H9 (cell line): ENCODE data around the gene MICAL2. TPM values are rescaled to one million over a fixed set of nuclear protein-coding genes. Genes with fewer than 3 reads are reported as not detected.

ENCODE experiments used
- DNase-seq: peaks from one replicate; pipeline ENCODE4 v3.0.0-alpha.2; 2017
- H2AFZ ChIP-seq: one replicate; pipeline ENCODE4 v1.6.1; 2013; ENCODE audit warnings: mild to moderate bottlenecking, low read length, control low read depth, moderate library complexity
- H2AK5ac ChIP-seq: 2 replicates; pipeline ENCODE4 v1.6.1; 2013; ENCODE audit warnings: low read length, control low read depth, mixed read lengths; ENCODE audit not compliant: insufficient read length
- H2BK120ac ChIP-seq: one replicate; pipeline ENCODE4 v1.6.1; 2013; ENCODE audit warnings: low read depth, mild to moderate bottlenecking, low read length, control low read depth, inconsistent platforms; ENCODE audit not compliant: poor library complexity, severe bottlenecking
- H2BK12ac ChIP-seq: 2 replicates; pipeline ENCODE4 v1.6.1; 2013; ENCODE audit warnings: low read length, control low read depth, mixed read lengths, low read depth; ENCODE audit not compliant: insufficient read length
- H2BK15ac ChIP-seq: 2 replicates; pipeline ENCODE4 v1.6.1; 2013; ENCODE audit warnings: low read depth, low read length, control low read depth
- H2BK20ac ChIP-seq: one replicate; pipeline ENCODE4 v1.6.1; 2013; ENCODE audit warnings: low read depth, mild to moderate bottlenecking, low read length, control low read depth, inconsistent platforms; ENCODE audit not compliant: poor library complexity, severe bottlenecking
- H2BK5ac ChIP-seq: 2 replicates; pipeline ENCODE4 v1.6.1; 2013; ENCODE audit warnings: low read length, control low read depth, mixed read lengths; ENCODE audit not compliant: insufficient read length
- H3K14ac ChIP-seq: 2 replicates; pipeline ENCODE4 v1.6.1; 2013; ENCODE audit warnings: low read length, control low read depth; ENCODE audit not compliant: insufficient read depth
- H3K18ac ChIP-seq: 2 replicates; pipeline ENCODE4 v1.6.1; 2013; ENCODE audit warnings: low read depth, mild to moderate bottlenecking, mixed read lengths, low read length, control low read depth; ENCODE audit not compliant: insufficient read length
- H3K23ac ChIP-seq: 2 replicates; pipeline ENCODE4 v1.6.1; 2013; ENCODE audit warnings: low read length, control low read depth, mixed read lengths, low read depth; ENCODE audit not compliant: insufficient read length
- H3K23me2 ChIP-seq: 2 replicates; pipeline ENCODE4 v1.6.1; 2013; ENCODE audit warnings: low read depth, mild to moderate bottlenecking, mixed read lengths, low read length, control low read depth; ENCODE audit not compliant: insufficient read length, poor library complexity, severe bottlenecking
- H3K27ac ChIP-seq: 2 replicates; pipeline ENCODE4 v1.5.1; 2013; ENCODE audit warnings: low read length, control low read depth, mixed read lengths, low read depth; ENCODE audit not compliant: insufficient read length
- H3K27me3 ChIP-seq: 2 replicates; pipeline ENCODE4 v1.6.1; 2013; ENCODE audit warnings: low read length, control low read depth, inconsistent platforms; ENCODE audit not compliant: insufficient read depth
- H3K4ac ChIP-seq: 2 replicates; pipeline ENCODE4 v1.6.1; 2013; ENCODE audit warnings: low read depth, mild to moderate bottlenecking, control low read depth, inconsistent platforms, low read length, moderate library complexity
- H3K4me1 ChIP-seq: 2 replicates; pipeline ENCODE4 v1.6.1; 2013; ENCODE audit warnings: low read length, control low read depth, inconsistent platforms; ENCODE audit not compliant: insufficient read depth
- H3K4me2 ChIP-seq: 2 replicates; pipeline ENCODE4 v1.6.1; 2013; ENCODE audit warnings: low read length, control low read depth, mixed read lengths; ENCODE audit not compliant: insufficient read length, insufficient read depth
- H3K56ac ChIP-seq: 2 replicates; pipeline ENCODE4 v1.6.1; 2013; ENCODE audit warnings: low read depth, mild to moderate bottlenecking, mixed read lengths, low read length, control low read depth; ENCODE audit not compliant: insufficient read length
- H3K79me1 ChIP-seq: 2 replicates; pipeline ENCODE4 v1.6.1; 2013; ENCODE audit warnings: low read depth, mild to moderate bottlenecking, moderate library complexity, low read length, control low read depth, inconsistent platforms; ENCODE audit not compliant: insufficient read depth, poor library complexity, severe bottlenecking
- H3K79me2 ChIP-seq: 2 replicates; pipeline ENCODE4 v1.6.1; 2013; ENCODE audit warnings: low read length, control low read depth, inconsistent platforms; ENCODE audit not compliant: insufficient read depth
- H3K9ac ChIP-seq: 2 replicates; pipeline ENCODE4 v1.6.1; 2013; ENCODE audit warnings: low read length, control low read depth, mixed read lengths; ENCODE audit not compliant: insufficient read length; ENCODE audit errors: extremely low read depth
- H3K9me3 ChIP-seq: one replicate; pipeline ENCODE4 v1.6.1; 2013; ENCODE audit warnings: low read depth, low read length, inconsistent platforms; ENCODE audit not compliant: control insufficient read depth
- H3T11ph ChIP-seq: one replicate; pipeline ENCODE4 v1.6.1; 2013; ENCODE audit warnings: mild to moderate bottlenecking, low read length, control low read depth, inconsistent platforms
- H4K20me1 ChIP-seq: one replicate; pipeline ENCODE4 v1.6.1; 2013; ENCODE audit not compliant: control insufficient read depth, insufficient read length, insufficient read depth
- H4K5ac ChIP-seq: 2 replicates; pipeline ENCODE4 v1.6.1; 2013; ENCODE audit warnings: low read depth, mild to moderate bottlenecking, mixed read lengths, low read length, control low read depth; ENCODE audit not compliant: insufficient read length
- H4K8ac ChIP-seq: replicated peaks from 2 replicates; pipeline ENCODE4 v1.6.1; 2013; ENCODE audit warnings: low read length, control low read depth, mixed read lengths, low read depth; ENCODE audit not compliant: insufficient read length
- H4K91ac ChIP-seq: 2 replicates; pipeline ENCODE4 v1.6.1; 2013; ENCODE audit warnings: low read depth, mild to moderate bottlenecking, moderate library complexity, mixed read lengths, low read length, control low read depth; ENCODE audit not compliant: insufficient read length
- H3K27ac Mint-ChIP-seq, 3 experiments: 2 replicates in 2 of 3; 3 replicates in 1 of 3; pipeline ENCODE4 v1.8.0; 2020 to 2021; ENCODE audit warnings: mixed read lengths in 3 of 3, mild to moderate bottlenecking in 1 of 3, moderate library complexity in 1 of 3
- H3K27me3 Mint-ChIP-seq: 2 replicates; pipeline ENCODE4 v1.8.0; 2021; ENCODE audit warnings: low read depth, mild to moderate bottlenecking, moderate library complexity, mixed read lengths
- H3K36me3 Mint-ChIP-seq, 3 experiments: 2 replicates in 2 of 3; 3 replicates in 1 of 3; pipeline ENCODE4 v1.8.0; 2020 to 2021; ENCODE audit warnings: low read depth in 3 of 3, mixed read lengths in 3 of 3; ENCODE audit not compliant: insufficient read depth in 1 of 3
- H3K4me1 Mint-ChIP-seq, 2 experiments: 2 replicates each; pipeline ENCODE4 v1.8.0; 2020; ENCODE audit warnings: mixed read lengths in 2 of 2
- H3K4me3 Mint-ChIP-seq, 2 experiments: 2 replicates in 1 of 2; 3 replicates in 1 of 2; pipeline ENCODE4 v1.8.0; 2020 to 2021; ENCODE audit warnings: mild to moderate bottlenecking in 2 of 2, mixed read lengths in 2 of 2, moderate library complexity in 1 of 2
- H3K9me3 Mint-ChIP-seq, 2 experiments: 2 replicates in 1 of 2; 3 replicates in 1 of 2; pipeline ENCODE4 v1.8.0; 2020; ENCODE audit warnings: mild to moderate bottlenecking in 2 of 2, mixed read lengths in 2 of 2, moderate library complexity in 1 of 2
- CTCF ChIP-seq: fragments of 200-600 bp; sonication (generic); conservative IDR thresholded peaks from 3 replicates; pipeline ENCODE4 v1.8.0; 2021; ENCODE audit warnings: antibody characterized with exemption, mild to moderate bottlenecking
- WGBS: extraction: QIAGEN DNeasy Blood & Tissue Kit; methylation state at CpG from one replicate; pipeline ENCODE4 v1.1.7; 2013; ENCODE audit warnings: missing lambda C conversion rate, low lambda C conversion rate, mixed read lengths; ENCODE audit not compliant: insufficient read length; ENCODE audit errors: extremely low coverage; 5-methylcytosine and 5-hydroxymethylcytosine counted together
- total RNA-seq: library from RNA; stranded (reverse); gene quantifications from 2 replicates; pipeline ENCODE4 v1.2.1, GENCODE V29; 2021

The MICAL2 gene
- total RNA-seq, 1 experiment from 2014 or later, result 4.7 TPM

DNA sequence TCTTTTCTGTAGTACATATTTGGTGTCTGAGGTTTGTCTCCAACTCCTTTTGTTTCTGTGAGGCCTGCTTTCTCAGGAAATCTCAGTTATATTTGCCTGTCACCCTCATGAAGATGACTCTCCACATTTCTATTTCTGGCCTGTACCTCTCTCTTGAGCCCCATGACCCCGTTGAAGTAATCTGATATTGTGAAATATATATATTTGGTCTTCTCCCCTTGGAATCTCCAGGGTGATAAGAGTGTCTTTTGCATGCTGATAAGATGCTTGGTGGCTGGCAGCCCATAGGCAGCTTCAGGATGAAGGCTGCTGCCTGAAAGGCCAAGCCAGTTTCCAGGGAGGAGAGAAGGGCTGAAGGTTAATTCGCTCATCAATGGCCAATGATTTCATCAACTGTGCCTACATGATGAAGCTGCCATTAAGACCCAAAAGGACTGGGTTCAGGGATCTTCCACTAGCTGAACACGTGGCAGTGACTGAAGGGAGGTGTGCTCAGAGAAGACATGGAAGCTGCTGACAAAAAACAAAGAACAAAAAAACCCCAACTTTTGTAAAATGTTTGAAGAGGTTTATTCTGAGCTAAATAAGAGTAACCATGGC, 67.4 kb downstream of the MICAL2 start:
- no peaks in the 10 kb centered on the region for H3K27me3 ChIP-seq
- no peak overlapping the region for H2BK120ac ChIP-seq
- no peak overlapping the region for H3K4me2 ChIP-seq
- no peak overlapping the region for H3T11ph ChIP-seq
- H3K4me1 Mint-ChIP-seq, result peaks cover 12 to 20% of the 10 kb centered on the region in 2 experiments
- no peak overlapping the region for H3K27ac ChIP-seq
- no CpG with 5 or more reads among the region's 3 CpGs for WGBS
- H3K14ac ChIP-seq, result no peak overlapping the region
- H4K91ac ChIP-seq, result no peak overlapping the region
- no peak for TF ChIP-seq CTCF
- H3K27me3 Mint-ChIP-seq, result peaks cover 2% of the 10 kb centered on the region
- no peak overlapping the region for H3K27ac Mint-ChIP-seq
- no peak overlapping the region for H2BK5ac ChIP-seq
- no peak overlapping the region for H3K18ac ChIP-seq
- H3K36me3 Mint-ChIP-seq, result no peaks in the 10 kb centered on the region
- no peak overlapping the region for H3K56ac ChIP-seq
- H2BK15ac ChIP-seq, result no peak overlapping the region
- H4K8ac ChIP-seq, result no peak overlapping the region
- H2BK12ac ChIP-seq, result no peak overlapping the region
- DNase-seq, result no peak
- H2BK20ac ChIP-seq, result no peak overlapping the region
- no peak overlapping the region for H2AK5ac ChIP-seq
- H3K9me3 Mint-ChIP-seq, result no peaks in the 10 kb centered on the region
- no peaks in the 10 kb centered on the region for H4K20me1 ChIP-seq
- H2AFZ ChIP-seq, result no peak overlapping the region
- H3K4me3 Mint-ChIP-seq, result no peak overlapping the region
- H4K5ac ChIP-seq, result no peak overlapping the region
- H3K4me1 ChIP-seq, result no peaks in the 10 kb centered on the region
- no peaks in the 10 kb centered on the region for H3K79me2 ChIP-seq
- no peaks in the 10 kb centered on the region for H3K79me1 ChIP-seq
- no peaks in the 10 kb centered on the region for H3K23me2 ChIP-seq
- H3K9ac ChIP-seq, result no peak overlapping the region
- no peak overlapping the region for H3K4ac ChIP-seq
- H3K23ac ChIP-seq, result no peak overlapping the region
- no peaks in the 10 kb centered on the region for H3K9me3 ChIP-seq
